ENCODE results near the gene EML5.

EML5 gene

GRCh38 chr14:88727057-88727456, 65.7 kb downstream of the EML5 start:
- no peak for DNase-seq (ENCODE audit: low read depth, low spot score)

- no peak for DNase-seq (ENCODE audit: low read depth, low spot score)
Measured at GRCh38 chr14:88710709-88711108, 82.0 kb downstream of the EML5 start.

- no peak for DNase-seq (ENCODE audit: low read depth, low spot score)
Measured at GRCh38 chr14:88707088-88707487, 85.7 kb downstream of the EML5 start.

GRCh38 chr14:88706425-88706824, 86.3 kb downstream of the EML5 start:
- DNase-seq (ENCODE audit: low read depth, low spot score), result no peak

GRCh38 chr14:88698651-88699050, 94.1 kb downstream of the EML5 start:
- no peak for DNase-seq (ENCODE audit: low read depth, low spot score)

- no peak for DNase-seq (ENCODE audit: low read depth, low spot score)
Measured at GRCh38 chr14:88695870-88696269, 96.9 kb downstream of the EML5 start.

- no peak for DNase-seq (ENCODE audit: low read depth, low spot score)
Measured at GRCh38 chr14:88688386-88688785, 104.4 kb downstream of the EML5 start.

GRCh38 chr14:88683119-88683518, 109.6 kb downstream of the EML5 start:
- DNase-seq (ENCODE audit: low read depth, low spot score), result no peak

- peak; percentile 56 for DNase-seq (ENCODE audit: low read depth, low spot score)
Measured at GRCh38 chr14:88682495-88683114, 110.1 kb downstream of the EML5 start.

GRCh38 chr14:88681755-88682494, 110.8 kb downstream of the EML5 start:
- DNase-seq (ENCODE audit: low read depth, low spot score), result no peak

GRCh38 chr14:88669346-88669745, 123.4 kb downstream of the EML5 start:
- DNase-seq (ENCODE audit: low read depth, low spot score), result peak; percentile 9

- no peak for DNase-seq (ENCODE audit: low read depth, low spot score)
Measured at GRCh38 chr14:88668448-88669116, 124.2 kb downstream of the EML5 start.

GRCh38 chr14:88667555-88668273, 125.0 kb downstream of the EML5 start:
- DNase-seq (ENCODE audit: low read depth, low spot score), result peak; percentile 61

GRCh38 chr14:88660056-88660455, 132.7 kb downstream of the EML5 start:
- no peak for DNase-seq (ENCODE audit: low read depth, low spot score)

GRCh38 chr14:88639221-88639620, 153.5 kb downstream of the EML5 start:
- DNase-seq (ENCODE audit: low read depth, low spot score), result no peak

- DNase-seq (ENCODE audit: low read depth, low spot score), result no peak
Measured at GRCh38 chr14:88632512-88632911, 160.2 kb downstream of the EML5 start.

- DNase-seq (ENCODE audit: low read depth, low spot score), result no peak
Measured at GRCh38 chr14:88631091-88631490, 161.7 kb downstream of the EML5 start.

- DNase-seq (ENCODE audit: low read depth, low spot score), result peak; percentile 45
Measured at GRCh38 chr14:88630565-88630964, 162.2 kb downstream of the EML5 start.

GRCh38 chr14:88628462-88628861, 164.3 kb downstream of the EML5 start:
- no peak for DNase-seq (ENCODE audit: low read depth, low spot score)

- no peak for DNase-seq (ENCODE audit: low read depth, low spot score)
Measured at GRCh38 chr14:88628033-88628432, 164.7 kb downstream of the EML5 start.

- DNase-seq (ENCODE audit: low read depth, low spot score), result no peak
Measured at GRCh38 chr14:88625671-88626070, 167.1 kb downstream of the EML5 start.

- no peak for DNase-seq (ENCODE audit: low read depth, low spot score)
Measured at GRCh38 chr14:88621100-88621499, 171.7 kb downstream of the EML5 start.
